DMS53 (cell line): ENCODE measurements around the gene OTOF.

Source experiments
- DNase-seq: peaks from one replicate; lab custom pipeline; 2025; lab: John Stamatoyannopoulos, UW

OTOF gene

GRCh38 chr2:26407526-26407925, 70.4 kb downstream of the OTOF start:
- no peak for DNase-seq
